ENCODE measurements around the gene UBA7.

DNA sequence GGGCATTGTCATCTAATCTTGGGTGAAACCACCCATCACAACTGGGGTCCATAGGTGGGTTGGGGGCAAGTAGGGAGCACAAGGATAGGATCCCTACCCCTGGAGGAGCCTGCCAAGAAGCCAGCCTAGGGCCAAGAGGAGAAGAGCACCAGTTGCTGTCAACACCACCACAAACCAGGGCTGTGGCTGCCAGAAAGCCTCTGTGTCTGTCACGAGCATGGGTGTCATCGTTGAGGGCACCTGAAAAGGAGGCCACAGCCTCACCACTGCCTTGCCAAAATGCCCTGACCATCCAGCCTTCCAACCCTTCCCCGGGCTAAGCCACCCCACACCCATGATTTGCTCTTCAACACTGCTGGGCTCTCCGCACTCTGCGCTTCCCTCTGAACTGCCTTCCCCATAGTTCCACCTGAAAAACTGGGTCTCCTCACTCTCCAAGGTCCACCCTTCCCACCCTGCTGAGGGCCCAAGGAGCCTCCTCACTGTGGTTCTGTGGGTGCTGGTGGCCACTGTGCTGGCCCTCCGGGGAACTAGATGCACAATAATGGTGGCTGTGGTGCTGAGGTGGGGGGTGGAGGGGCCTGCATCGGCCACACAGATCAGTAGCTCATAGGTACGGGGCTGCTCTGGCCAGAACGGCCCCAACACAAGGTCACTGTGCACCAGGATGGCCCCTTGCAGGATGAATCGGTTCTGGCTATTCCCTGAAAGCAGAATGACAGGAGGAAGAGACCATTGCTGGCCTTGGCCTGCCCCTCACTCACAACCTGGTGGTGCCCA lies 21.2 kb downstream of the UBA7 start:
- TF ChIP-seq, protein P1, sequence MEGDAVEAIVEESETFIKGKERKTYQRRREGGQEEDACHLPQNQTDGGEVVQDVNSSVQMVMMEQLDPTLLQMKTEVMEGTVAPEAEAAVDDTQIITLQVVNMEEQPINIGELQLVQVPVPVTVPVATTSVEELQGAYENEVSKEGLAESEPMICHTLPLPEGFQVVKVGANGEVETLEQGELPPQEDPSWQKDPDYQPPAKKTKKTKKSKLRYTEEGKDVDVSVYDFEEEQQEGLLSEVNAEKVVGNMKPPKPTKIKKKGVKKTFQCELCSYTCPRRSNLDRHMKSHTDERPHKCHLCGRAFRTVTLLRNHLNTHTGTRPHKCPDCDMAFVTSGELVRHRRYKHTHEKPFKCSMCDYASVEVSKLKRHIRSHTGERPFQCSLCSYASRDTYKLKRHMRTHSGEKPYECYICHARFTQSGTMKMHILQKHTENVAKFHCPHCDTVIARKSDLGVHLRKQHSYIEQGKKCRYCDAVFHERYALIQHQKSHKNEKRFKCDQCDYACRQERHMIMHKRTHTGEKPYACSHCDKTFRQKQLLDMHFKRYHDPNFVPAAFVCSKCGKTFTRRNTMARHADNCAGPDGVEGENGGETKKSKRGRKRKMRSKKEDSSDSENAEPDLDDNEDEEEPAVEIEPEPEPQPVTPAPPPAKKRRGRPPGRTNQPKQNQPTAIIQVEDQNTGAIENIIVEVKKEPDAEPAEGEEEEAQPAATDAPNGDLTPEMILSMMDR (IDR thresholded peaks at IDR 0.05; ENCODE audit: poor library complexity, severe bottlenecking): no peak
- no peak for TF ChIP-seq EZH2 (IDR thresholded peaks at IDR 0.05; ENCODE audit: borderline replicate concordance, insufficient read depth, low read length, poor library complexity, severe bottlenecking)
- no peak for TF ChIP-seq EP300 (conservative IDR thresholded peaks at IDR 0.05; ENCODE audit: poor library complexity, severe bottlenecking)
